IMR-90 (cell line): ENCODE measurements around the gene FUT4.

Source experiments
- CEBPB ChIP-seq: IDR thresholded peaks from 2 replicates; pipeline ENCODE4 v1.6.1; 2012; ENCODE audit warnings: low read depth, low read length, improper control_type of control experiment
- CHD1 ChIP-seq: IDR thresholded peaks from 2 replicates; pipeline ENCODE4 v1.6.1; 2012; ENCODE audit warnings: low read depth, low read length, improper control_type of control experiment
- FOS ChIP-seq: fragments of 150-350 bp; IDR thresholded peaks from 2 replicates; pipeline ENCODE4 v1.6.1; 2016; ENCODE audit warnings: low read depth, low read length
- MAFK ChIP-seq: IDR thresholded peaks from 2 replicates; pipeline ENCODE4 v1.6.1; 2012; ENCODE audit warnings: low read depth, low read length, improper control_type of control experiment
- MXI1 ChIP-seq: IDR thresholded peaks from 2 replicates; pipeline ENCODE4 v1.6.1; 2012; ENCODE audit warnings: low read depth, mild to moderate bottlenecking, low read length, moderate library complexity, borderline replicate concordance
- POLR2A ChIP-seq: IDR thresholded peaks from 2 replicates; pipeline ENCODE4 v1.6.1; 2012; ENCODE audit warnings: mild to moderate bottlenecking, low read depth, low read length
- RAD21 ChIP-seq: IDR thresholded peaks from 2 replicates; pipeline ENCODE4 v1.6.1; 2012; ENCODE audit warnings: low read length, improper control_type of control experiment
- RCOR1 ChIP-seq: IDR thresholded peaks from 2 replicates; pipeline ENCODE4 v1.6.1; 2012; ENCODE audit warnings: mild to moderate bottlenecking, low read length, improper control_type of control experiment; ENCODE audit not compliant: insufficient replicate concordance
- RFX5 ChIP-seq: IDR thresholded peaks from 2 replicates; pipeline ENCODE4 v1.8.0; 2012; ENCODE audit warnings: low read depth, mild to moderate bottlenecking, low read length, moderate library complexity
- SMC3 ChIP-seq: fragments of 150-350 bp; IDR thresholded peaks from 2 replicates; pipeline ENCODE4 v1.6.1; 2016; ENCODE audit warnings: low read depth, mild to moderate bottlenecking, antibody characterized with exemption, low read length, moderate library complexity
- TF ChIP-seq, protein P1 (sequence below): conservative IDR thresholded peaks from 2 replicates; pipeline ENCODE4 v1.5.1; 2012; ENCODE audit warnings: mild to moderate bottlenecking, low read depth, low read length, improper control_type of control experiment
- TF ChIP-seq, protein P2 (sequence below): fragments of 150-350 bp; IDR thresholded peaks from 2 replicates; pipeline ENCODE4 v1.6.1; 2017; ENCODE audit warnings: mild to moderate bottlenecking, antibody characterized with exemption, low read length, low read depth

DNA sequence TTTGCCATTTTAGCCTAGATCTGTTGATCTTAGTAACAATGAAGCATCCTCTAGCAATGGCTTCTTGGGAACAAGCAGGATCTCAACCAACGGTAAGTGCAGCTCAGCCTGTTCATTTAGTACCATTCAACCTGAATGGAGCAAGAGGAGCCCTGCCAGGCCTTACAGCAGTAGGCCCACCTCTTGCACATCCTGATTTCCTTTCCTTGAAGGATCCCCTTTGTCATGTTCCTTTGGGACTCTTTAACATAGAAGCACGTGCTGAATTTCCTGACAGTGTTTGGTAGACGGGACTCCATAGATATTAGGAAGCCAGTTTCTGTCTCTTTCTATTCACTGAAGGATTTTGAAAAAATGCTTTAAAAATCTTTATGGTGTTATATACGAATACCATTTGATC lies 25.0 kb downstream of the FUT4 start:
- TF ChIP-seq, protein P1, sequence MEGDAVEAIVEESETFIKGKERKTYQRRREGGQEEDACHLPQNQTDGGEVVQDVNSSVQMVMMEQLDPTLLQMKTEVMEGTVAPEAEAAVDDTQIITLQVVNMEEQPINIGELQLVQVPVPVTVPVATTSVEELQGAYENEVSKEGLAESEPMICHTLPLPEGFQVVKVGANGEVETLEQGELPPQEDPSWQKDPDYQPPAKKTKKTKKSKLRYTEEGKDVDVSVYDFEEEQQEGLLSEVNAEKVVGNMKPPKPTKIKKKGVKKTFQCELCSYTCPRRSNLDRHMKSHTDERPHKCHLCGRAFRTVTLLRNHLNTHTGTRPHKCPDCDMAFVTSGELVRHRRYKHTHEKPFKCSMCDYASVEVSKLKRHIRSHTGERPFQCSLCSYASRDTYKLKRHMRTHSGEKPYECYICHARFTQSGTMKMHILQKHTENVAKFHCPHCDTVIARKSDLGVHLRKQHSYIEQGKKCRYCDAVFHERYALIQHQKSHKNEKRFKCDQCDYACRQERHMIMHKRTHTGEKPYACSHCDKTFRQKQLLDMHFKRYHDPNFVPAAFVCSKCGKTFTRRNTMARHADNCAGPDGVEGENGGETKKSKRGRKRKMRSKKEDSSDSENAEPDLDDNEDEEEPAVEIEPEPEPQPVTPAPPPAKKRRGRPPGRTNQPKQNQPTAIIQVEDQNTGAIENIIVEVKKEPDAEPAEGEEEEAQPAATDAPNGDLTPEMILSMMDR, result no peak
- no peak for TF ChIP-seq CEBPB
- no peak for TF ChIP-seq RCOR1
- no peak for TF ChIP-seq POLR2A
- no peak for TF ChIP-seq CHD1
- TF ChIP-seq RAD21, result no peak
- TF ChIP-seq SMC3, result no peak
- TF ChIP-seq, protein P2, sequence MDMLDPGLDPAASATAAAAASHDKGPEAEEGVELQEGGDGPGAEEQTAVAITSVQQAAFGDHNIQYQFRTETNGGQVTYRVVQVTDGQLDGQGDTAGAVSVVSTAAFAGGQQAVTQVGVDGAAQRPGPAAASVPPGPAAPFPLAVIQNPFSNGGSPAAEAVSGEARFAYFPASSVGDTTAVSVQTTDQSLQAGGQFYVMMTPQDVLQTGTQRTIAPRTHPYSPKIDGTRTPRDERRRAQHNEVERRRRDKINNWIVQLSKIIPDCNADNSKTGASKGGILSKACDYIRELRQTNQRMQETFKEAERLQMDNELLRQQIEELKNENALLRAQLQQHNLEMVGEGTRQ, result no peak
- TF ChIP-seq RFX5, result no peak
- no peak for TF ChIP-seq MXI1
- TF ChIP-seq MAFK, result no peak
- no peak for TF ChIP-seq FOS
